Measurements from ENCODE around the gene SLC15A5.

Gene SLC15A5

GRCh38 chr12:16258963-16259362 is 18.5 kb downstream of the SLC15A5 start:
- DNase-seq: no peak

GRCh38 chr12:16246264-16246663 is 31.2 kb downstream of the SLC15A5 start:
- DNase-seq: no peak

GRCh38 chr12:16245209-16245608 is 32.3 kb downstream of the SLC15A5 start:
- no peak for DNase-seq

- DNase-seq: no peak
Observed at GRCh38 chr12:16243487-16244412, 33.7 kb downstream of the SLC15A5 start.

- no peak for DNase-seq
Observed at GRCh38 chr12:16241346-16241745, 36.1 kb downstream of the SLC15A5 start.

- DNase-seq: no peak
Observed at GRCh38 chr12:16238661-16239060, 38.8 kb downstream of the SLC15A5 start.

- DNase-seq: no peak
Observed at GRCh38 chr12:16229676-16230075, 47.8 kb downstream of the SLC15A5 start.

GRCh38 chr12:16228067-16228466 is 49.4 kb downstream of the SLC15A5 start:
- DNase-seq: no peak

- no peak for DNase-seq
Observed at GRCh38 chr12:16225692-16226091, 51.8 kb downstream of the SLC15A5 start.

- no peak for DNase-seq
Observed at GRCh38 chr12:16224196-16224595, 53.3 kb downstream of the SLC15A5 start.

- no peak for DNase-seq
Observed at GRCh38 chr12:16221776-16222175, 55.7 kb downstream of the SLC15A5 start.

GRCh38 chr12:16220120-16220519 is 57.4 kb downstream of the SLC15A5 start:
- no peak for DNase-seq

GRCh38 chr12:16218934-16219751 is 58.3 kb downstream of the SLC15A5 start:
- no peak for DNase-seq

GRCh38 chr12:16218234-16218633 is 59.3 kb downstream of the SLC15A5 start:
- DNase-seq: no peak

GRCh38 chr12:16211731-16212130 is 65.8 kb downstream of the SLC15A5 start:
- no peak for DNase-seq

- DNase-seq: no peak
Observed at GRCh38 chr12:16198884-16199283, 78.6 kb downstream of the SLC15A5 start.

GRCh38 chr12:16197600-16197999 is 79.9 kb downstream of the SLC15A5 start:
- DNase-seq: no peak

GRCh38 chr12:16189849-16190248 is 87.6 kb downstream of the SLC15A5 start:
- no peak for DNase-seq

GRCh38 chr12:16187660-16188059 is 89.8 kb downstream of the SLC15A5 start:
- no peak for DNase-seq

GRCh38 chr12:16184681-16185080 is 92.8 kb downstream of the SLC15A5 start:
- DNase-seq: no peak

GRCh38 chr12:16183541-16183940 is 93.9 kb downstream of the SLC15A5 start:
- DNase-seq: no peak

- no peak for DNase-seq
Observed at GRCh38 chr12:16175840-16176239, 101.6 kb downstream of the SLC15A5 start.

- DNase-seq: no peak
Observed at GRCh38 chr12:16174282-16174681, 103.2 kb downstream of the SLC15A5 start.

GRCh38 chr12:16171348-16171747 is 106.1 kb downstream of the SLC15A5 start:
- DNase-seq: no peak
